HCT116 (cell line): Measurements from ENCODE around the gene PTGDS. TPM values are rescaled to one million over a fixed set of nuclear protein-coding genes. Genes with fewer than 3 reads are reported as not detected.

Source experiments
- ATAC-seq: fragments of 200-7000 bp; cut with Tn5 transposase; 2 replicates; pipeline ENCODE4 v1.9.1; 2020; ENCODE audit warnings: mild to moderate bottlenecking, moderate library complexity
- BruUV-seq: library from RNA; stranded (reverse); fragments of 400-500 nt; replicated peaks from 2 replicates; lab custom pipeline; 2021; lab: Mats Ljungman, UMichigan
- CTCF ChIA-PET: fragments of 300-600 bp; sonication (Branson Sonifier 250); formaldehyde crosslinking; loops from one replicate; lab custom pipeline; 2021; ENCODE audit warnings: antibody characterized with exemption; lab: Charles Lee
- POLR2A ChIA-PET: fragments of 300-600, 350-600 bp; sonication (Branson Sonifier 250); formaldehyde crosslinking; loops from one replicate; lab custom pipeline; 2021; ENCODE audit warnings: antibody characterized with exemption; lab: Charles Lee
- RAD21 ChIA-PET, 2 experiments: fragments of 300-600 bp; sonication (Branson Sonifier 250); formaldehyde crosslinking; loops; one replicate each; lab custom pipeline; 2023; ENCODE audit warnings: low total read pairs in 2 of 2; ENCODE audit not compliant: uncharacterized antibody in 2 of 2, unreplicated experiment in 2 of 2, low non-redundant PET in 1 of 2; lab: Charles Lee
- DNase-seq: peaks from one replicate; pipeline ENCODE4 v3.0.0-alpha.2; 2010; ENCODE audit warnings: low read depth, low spot score
- H2AFZ ChIP-seq: fragments of 200-600 bp; shearing (Covaris generic), sonication (generic); 2 replicates; pipeline ENCODE4 v1.6.1; 2017; ENCODE audit warnings: low read depth, mixed run types, mixed read lengths, antibody characterized with exemption, low read length; ENCODE audit not compliant: poor library complexity, severe bottlenecking
- H3K27ac ChIP-seq: 2 replicates; pipeline ENCODE4 v1.5.1; 2012; ENCODE audit warnings: low read depth, low read length
- H3K27me3 ChIP-seq: fragments of 200-600 bp; sonication (generic); 2 replicates; pipeline ENCODE4 v1.6.1; 2016; ENCODE audit warnings: mixed run types, low read length, mixed read lengths; ENCODE audit not compliant: insufficient read depth
- H3K36me3 ChIP-seq, 2 experiments: fragments of 200-500 bp in 1 of 2; fragments of 200-600 bp in 1 of 2; sonication (Bioruptor generic) in 1 of 2; sonication (generic) in 1 of 2; 2 replicates each; pipeline versions ENCODE4 v1.5.1 to v1.6.1; 2014 to 2016; ENCODE audit warnings: low read length in 2 of 2, inconsistent platforms in 1 of 2, mixed read lengths in 1 of 2, mixed run types in 1 of 2; ENCODE audit not compliant: insufficient read depth in 2 of 2, control insufficient read depth in 1 of 2
- H3K4me1 ChIP-seq, 2 experiments: fragments of 200-600 bp in 1 of 2; sonication (generic) in 1 of 2; 2 replicates each; pipeline versions ENCODE4 v1.5.1 to v1.6.1; 2012 to 2017; ENCODE audit warnings: low read length in 2 of 2, inconsistent platforms in 1 of 2, mild to moderate bottlenecking in 1 of 2, mixed read lengths in 1 of 2, mixed run types in 1 of 2, moderate library complexity in 1 of 2; ENCODE audit not compliant: insufficient read depth in 2 of 2, control insufficient read depth in 1 of 2
- H3K4me2 ChIP-seq: fragments of 200-600 bp; sonication (generic); 2 replicates; pipeline ENCODE4 v1.6.1; 2017; ENCODE audit warnings: mixed run types, low read length, mixed read lengths
- H3K4me3 ChIP-seq, 2 experiments: fragments of 200-600 bp in 1 of 2; sonication (generic) in 1 of 2; replicated peaks in 1 of 2; 2 replicates each; pipeline ENCODE4 v1.5.1; 2011 to 2016; ENCODE audit warnings: low read length in 2 of 2, control low read depth in 1 of 2, low read depth in 1 of 2, mild to moderate bottlenecking in 1 of 2, mixed read lengths in 1 of 2, mixed run types in 1 of 2
- H3K79me2 ChIP-seq: fragments of 200-600 bp; sonication (generic); 2 replicates; pipeline ENCODE4 v1.6.1; 2017; ENCODE audit warnings: mild to moderate bottlenecking, mixed run types, low read length, moderate library complexity, mixed read lengths; ENCODE audit not compliant: insufficient read depth
- H3K9ac ChIP-seq: fragments of 200-600 bp; sonication (generic); 2 replicates; pipeline ENCODE4 v1.6.1; 2016; ENCODE audit warnings: low read length, mixed read lengths
- H3K9me2 ChIP-seq: fragments of 200-600 bp; sonication (generic), shearing (Covaris generic); 2 replicates; pipeline ENCODE4 v1.6.1; 2017; ENCODE audit warnings: mixed run types, mild to moderate bottlenecking, moderate library complexity; ENCODE audit not compliant: insufficient read depth
- H3K9me3 ChIP-seq, 2 experiments: fragments of 200-500 bp in 1 of 2; fragments of 200-600 bp in 1 of 2; sonication (Bioruptor generic) in 1 of 2; sonication (generic) in 1 of 2; 2 replicates each; pipeline ENCODE4 v1.6.1; 2014 to 2017; ENCODE audit warnings: low read length in 2 of 2, mixed read lengths in 2 of 2, inconsistent platforms in 1 of 2, low read depth in 1 of 2, mild to moderate bottlenecking in 1 of 2, mixed run types in 1 of 2, moderate library complexity in 1 of 2; ENCODE audit not compliant: control insufficient read depth in 1 of 2, insufficient read depth in 1 of 2
- H4K20me1 ChIP-seq: fragments of 200-600 bp; sonication (generic), shearing (Covaris generic); 2 replicates; pipeline ENCODE4 v1.6.1; 2017; ENCODE audit warnings: mixed run types, mild to moderate bottlenecking, moderate library complexity; ENCODE audit not compliant: insufficient read depth
- CEBPB ChIP-seq: IDR thresholded peaks from 2 replicates; pipeline ENCODE4 v1.6.1; 2012; ENCODE audit warnings: low read depth
- EZH2 ChIP-seq: fragments of 200-600 bp; sonication (generic); IDR thresholded peaks from 2 replicates; pipeline ENCODE4 v1.6.1; 2017; ENCODE audit warnings: antibody characterized with exemption, mixed run types
- EZH2phosphoT487 ChIP-seq: fragments of 200-600 bp; IDR thresholded peaks from 2 replicates; pipeline ENCODE4 v1.6.1; 2018; ENCODE audit warnings: antibody characterized with exemption, borderline replicate concordance
- JUND ChIP-seq: IDR thresholded peaks from 2 replicates; pipeline ENCODE4 v1.6.1; 2012
- POLR2AphosphoS5 ChIP-seq: IDR thresholded peaks from 2 replicates; pipeline ENCODE4 v1.6.1; 2011; ENCODE audit warnings: mild to moderate bottlenecking, low read depth, low read length, moderate library complexity
- RAD21 ChIP-seq: IDR thresholded peaks from 2 replicates; pipeline ENCODE4 v1.6.1; 2012; ENCODE audit warnings: low read depth, mild to moderate bottlenecking
- SIN3A ChIP-seq: IDR thresholded peaks from 2 replicates; pipeline ENCODE4 v1.6.1; 2012; ENCODE audit warnings: low read depth
- TCF7L2 ChIP-seq: IDR thresholded peaks from 2 replicates; pipeline ENCODE4 v1.7.0; 2011; ENCODE audit warnings: borderline replicate concordance, inconsistent platforms; ENCODE audit not compliant: insufficient read depth, insufficient read length; ENCODE audit errors: extremely low read depth
- YY1 ChIP-seq: IDR thresholded peaks from 2 replicates; pipeline ENCODE4 v1.6.1; 2011; ENCODE audit warnings: low read length, low read depth, moderate library complexity, mild to moderate bottlenecking; ENCODE audit not compliant: insufficient replicate concordance; ENCODE audit errors: extremely low read depth
- ZFX ChIP-seq: fragments of 450-650 bp; IDR thresholded peaks from 2 replicates; pipeline ENCODE4 v1.6.1; 2017
- ZNF274 ChIP-seq: fragments of 200-500 bp; sonication (Bioruptor generic); IDR thresholded peaks from 2 replicates; pipeline ENCODE4 v1.6.1; 2014; ENCODE audit warnings: mild to moderate bottlenecking, low read depth, low read length, inconsistent platforms
- intact Hi-C: fragments of 100-400 bp; cut with micrococcal nuclease; formaldehyde crosslinking; loops from 2 replicates; pipeline ENCODE4 v1.10.0; 2022
- total RNA-seq: library from RNA; stranded (reverse); gene quantifications from one replicate; pipeline ENCODE4 v1.2.1, GENCODE V29; 2021; ENCODE audit not compliant: unreplicated experiment
- TF ChIP-seq, protein P1 (sequence below), 3 experiments: fragments of 200-600 bp in 1 of 3; sonication (generic) in 1 of 3; IDR thresholded peaks in 2 of 3; conservative IDR thresholded peaks in 1 of 3; 2 replicates each; pipeline ENCODE4 v1.5.1; 2012 to 2017; ENCODE audit warnings: low read depth in 2 of 3, low read length in 2 of 3, antibody characterized with exemption in 1 of 3, borderline replicate concordance in 1 of 3, control low read depth in 1 of 3, mild to moderate bottlenecking in 1 of 3, mixed read lengths in 1 of 3, mixed run types in 1 of 3, moderate library complexity in 1 of 3; ENCODE audit not compliant: insufficient read depth in 1 of 3
- TF ChIP-seq, protein P2 (sequence below): IDR thresholded peaks from 2 replicates; pipeline ENCODE4 v1.6.1; 2012; ENCODE audit warnings: low read depth

PTGDS gene
- total RNA-seq, 1 experiment from 2014 or later = 3.1 TPM

DNA sequence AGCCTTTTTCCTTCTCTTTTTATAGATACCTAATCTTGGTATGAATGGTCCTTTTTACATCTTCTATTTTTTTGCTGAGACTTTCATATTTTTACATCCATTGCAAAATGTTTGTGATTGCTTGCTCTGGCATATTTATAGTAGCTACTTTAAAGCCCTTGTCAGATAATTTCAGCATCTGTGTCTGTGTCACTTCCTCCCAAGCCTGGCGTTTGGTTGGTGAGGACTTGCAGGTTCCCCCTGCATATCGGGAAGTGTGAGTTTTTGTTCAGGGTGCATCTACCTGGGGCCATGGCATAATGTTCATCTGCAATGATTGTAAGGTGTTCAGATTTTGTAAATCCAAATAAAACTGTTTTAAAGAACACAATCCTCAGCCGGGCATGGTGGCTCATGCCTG, 41.7 kb upstream of the PTGDS start:
- no peak overlapping the region for H3K9ac ChIP-seq
- H3K27ac ChIP-seq = no peak overlapping the region
- no peak overlapping the region for H3K4me3 ChIP-seq
- ATAC-seq (no peak), DNase-seq (no peak)
- no peaks in the 10 kb centered on the region for H3K4me1 ChIP-seq
- H3K79me2 ChIP-seq = no peaks in the 10 kb centered on the region
- POLR2A ChIA-PET = no interaction called here
- no peaks in the 10 kb centered on the region for H3K27me3 ChIP-seq
- no peak for TF ChIP-seq SIN3A
- TF ChIP-seq, protein P1, sequence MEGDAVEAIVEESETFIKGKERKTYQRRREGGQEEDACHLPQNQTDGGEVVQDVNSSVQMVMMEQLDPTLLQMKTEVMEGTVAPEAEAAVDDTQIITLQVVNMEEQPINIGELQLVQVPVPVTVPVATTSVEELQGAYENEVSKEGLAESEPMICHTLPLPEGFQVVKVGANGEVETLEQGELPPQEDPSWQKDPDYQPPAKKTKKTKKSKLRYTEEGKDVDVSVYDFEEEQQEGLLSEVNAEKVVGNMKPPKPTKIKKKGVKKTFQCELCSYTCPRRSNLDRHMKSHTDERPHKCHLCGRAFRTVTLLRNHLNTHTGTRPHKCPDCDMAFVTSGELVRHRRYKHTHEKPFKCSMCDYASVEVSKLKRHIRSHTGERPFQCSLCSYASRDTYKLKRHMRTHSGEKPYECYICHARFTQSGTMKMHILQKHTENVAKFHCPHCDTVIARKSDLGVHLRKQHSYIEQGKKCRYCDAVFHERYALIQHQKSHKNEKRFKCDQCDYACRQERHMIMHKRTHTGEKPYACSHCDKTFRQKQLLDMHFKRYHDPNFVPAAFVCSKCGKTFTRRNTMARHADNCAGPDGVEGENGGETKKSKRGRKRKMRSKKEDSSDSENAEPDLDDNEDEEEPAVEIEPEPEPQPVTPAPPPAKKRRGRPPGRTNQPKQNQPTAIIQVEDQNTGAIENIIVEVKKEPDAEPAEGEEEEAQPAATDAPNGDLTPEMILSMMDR (IDR thresholded peaks at IDR 0.05 in 2 of 3, conservative IDR thresholded peaks at IDR 0.05 in 1 of 3; ENCODE audit: borderline replicate concordance in 1 of 3, insufficient read depth in 1 of 3, low read depth in 2 of 3, low read length in 2 of 3) = no peak
- TF ChIP-seq CEBPB = no peak
- no peak for TF ChIP-seq RAD21
- no peak for TF ChIP-seq EZH2
- TF ChIP-seq JUND = no peak
- H2AFZ ChIP-seq = no peak overlapping the region
- intact Hi-C loops = no loop called here
- H4K20me1 ChIP-seq = no peaks in the 10 kb centered on the region
- H3K4me2 ChIP-seq = no peak overlapping the region
- H3K9me3 ChIP-seq = no peaks in the 10 kb centered on the region
- CTCF ChIA-PET = no interaction called here
- peaks cover 0 to 8% of the 10 kb centered on the region in 2 experiments; a peak in 1 of 4 replicates for H3K36me3 ChIP-seq
- no peaks in the 10 kb centered on the region for H3K9me2 ChIP-seq
- no TSS peak for BruUV-seq
- RAD21 ChIA-PET = no interaction called here

DNA sequence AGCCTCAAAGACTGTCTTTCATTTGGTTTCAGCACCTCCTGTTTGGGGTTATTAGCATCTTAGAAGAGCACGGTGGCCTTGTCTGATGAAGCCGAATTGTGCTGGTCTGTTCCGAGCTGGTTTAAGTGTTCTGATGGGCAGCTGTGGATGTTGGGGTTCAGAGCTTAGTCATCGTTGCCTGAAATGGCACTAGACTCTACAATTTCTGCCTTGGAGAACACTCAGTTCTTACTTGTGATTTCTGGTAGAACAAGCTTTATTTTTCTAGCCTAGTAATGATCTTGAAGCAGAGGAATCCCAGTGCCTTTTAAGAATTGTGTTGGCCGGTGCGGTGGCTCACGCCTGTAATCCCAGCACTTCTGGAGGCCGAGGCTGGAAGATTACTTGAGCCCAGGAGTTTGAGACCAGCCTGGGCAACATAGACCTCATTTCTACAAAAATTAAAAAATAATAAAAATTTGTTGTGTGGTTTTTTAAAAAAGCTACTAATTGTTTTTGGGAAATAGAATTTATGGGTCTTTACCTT, 40.6 kb upstream of the PTGDS start:
- no peaks in the 10 kb centered on the region for H3K9me3 ChIP-seq
- no peak overlapping the region for H3K27ac ChIP-seq
- no peak overlapping the region for H3K9ac ChIP-seq
- no peaks in the 10 kb centered on the region for H3K4me1 ChIP-seq
- peaks cover 6 to 11% of the 10 kb centered on the region in 2 experiments; a peak in 3 of 4 replicates for H3K36me3 ChIP-seq
- no TSS peak for BruUV-seq
- H3K79me2 ChIP-seq = no peaks in the 10 kb centered on the region; the same call in 1 of the 2 replicates
- H2AFZ ChIP-seq = no peak overlapping the region
- H3K9me2 ChIP-seq = no peaks in the 10 kb centered on the region
- ChIA-PET CTCF (interaction anchor here (1.8 kb wide), 1 partner anchor 11 kb away, joined by 5 read pairs; no protein-coding TSS in a partner anchor), RAD21 (no interaction called here), POLR2A (no interaction called here)
- H3K4me3 ChIP-seq = no peak overlapping the region
- no peak overlapping the region for H3K4me2 ChIP-seq
- ATAC-seq (no peak), DNase-seq (no peak)
- intact Hi-C loops = no loop called here
- no peaks in the 10 kb centered on the region for H3K27me3 ChIP-seq
- H4K20me1 ChIP-seq = no peaks in the 10 kb centered on the region
- TF ChIP-seq POLR2AphosphoS5 (no peak), EZH2phosphoT487 (no peak), JUND (no peak), TCF7L2 (no peak), ZFX (no peak), CEBPB (no peak), ZNF274 (no peak), YY1 (no peak)
- TF ChIP-seq, protein P2, sequence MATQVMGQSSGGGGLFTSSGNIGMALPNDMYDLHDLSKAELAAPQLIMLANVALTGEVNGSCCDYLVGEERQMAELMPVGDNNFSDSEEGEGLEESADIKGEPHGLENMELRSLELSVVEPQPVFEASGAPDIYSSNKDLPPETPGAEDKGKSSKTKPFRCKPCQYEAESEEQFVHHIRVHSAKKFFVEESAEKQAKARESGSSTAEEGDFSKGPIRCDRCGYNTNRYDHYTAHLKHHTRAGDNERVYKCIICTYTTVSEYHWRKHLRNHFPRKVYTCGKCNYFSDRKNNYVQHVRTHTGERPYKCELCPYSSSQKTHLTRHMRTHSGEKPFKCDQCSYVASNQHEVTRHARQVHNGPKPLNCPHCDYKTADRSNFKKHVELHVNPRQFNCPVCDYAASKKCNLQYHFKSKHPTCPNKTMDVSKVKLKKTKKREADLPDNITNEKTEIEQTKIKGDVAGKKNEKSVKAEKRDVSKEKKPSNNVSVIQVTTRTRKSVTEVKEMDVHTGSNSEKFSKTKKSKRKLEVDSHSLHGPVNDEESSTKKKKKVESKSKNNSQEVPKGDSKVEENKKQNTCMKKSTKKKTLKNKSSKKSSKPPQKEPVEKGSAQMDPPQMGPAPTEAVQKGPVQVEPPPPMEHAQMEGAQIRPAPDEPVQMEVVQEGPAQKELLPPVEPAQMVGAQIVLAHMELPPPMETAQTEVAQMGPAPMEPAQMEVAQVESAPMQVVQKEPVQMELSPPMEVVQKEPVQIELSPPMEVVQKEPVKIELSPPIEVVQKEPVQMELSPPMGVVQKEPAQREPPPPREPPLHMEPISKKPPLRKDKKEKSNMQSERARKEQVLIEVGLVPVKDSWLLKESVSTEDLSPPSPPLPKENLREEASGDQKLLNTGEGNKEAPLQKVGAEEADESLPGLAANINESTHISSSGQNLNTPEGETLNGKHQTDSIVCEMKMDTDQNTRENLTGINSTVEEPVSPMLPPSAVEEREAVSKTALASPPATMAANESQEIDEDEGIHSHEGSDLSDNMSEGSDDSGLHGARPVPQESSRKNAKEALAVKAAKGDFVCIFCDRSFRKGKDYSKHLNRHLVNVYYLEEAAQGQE = no peak
